ENCODE results near the gene EMSY. TPM values are rescaled to one million over a fixed set of nuclear protein-coding genes. Genes with fewer than 3 reads are reported as not detected.

The EMSY gene
- total RNA-seq, 1 donor from 2014 or later: 27.4 TPM

GRCh38 chr11:76459299-76459698 lies 14.5 kb downstream of the EMSY start:
- no peak for DNase-seq

GRCh38 chr11:76459846-76460245 lies 15.0 kb downstream of the EMSY start:
- DNase-seq: no peak

- no peak for DNase-seq
These were observed 17.5 kb downstream of the EMSY start for GRCh38 chr11:76462317-76462716.

GRCh38 chr11:76465701-76466100 lies 20.9 kb downstream of the EMSY start:
- no peak for DNase-seq

GRCh38 chr11:76466666-76467065 lies 21.8 kb downstream of the EMSY start:
- DNase-seq: no peak

- DNase-seq: no peak
These were observed 24.3 kb downstream of the EMSY start for GRCh38 chr11:76469141-76469540.

- no peak for DNase-seq
These were observed 26.6 kb downstream of the EMSY start for GRCh38 chr11:76471382-76471781.

- DNase-seq: no peak
These were observed 35.4 kb downstream of the EMSY start for GRCh38 chr11:76480241-76480640.

- no peak for DNase-seq
These were observed 46.8 kb downstream of the EMSY start for GRCh38 chr11:76491644-76492043.

GRCh38 chr11:76493040-76493439 lies 48.2 kb downstream of the EMSY start:
- no peak for DNase-seq

GRCh38 chr11:76493626-76494539 lies 49.1 kb downstream of the EMSY start:
- DNase-seq: no peak

- DNase-seq: no peak
These were observed 50.2 kb downstream of the EMSY start for GRCh38 chr11:76495019-76495418.

- no peak for DNase-seq
These were observed 51.4 kb downstream of the EMSY start for GRCh38 chr11:76496174-76496573.

- no peak for DNase-seq
These were observed 56.8 kb downstream of the EMSY start for GRCh38 chr11:76501526-76502202.

- DNase-seq: no peak
These were observed 62.0 kb downstream of the EMSY start for GRCh38 chr11:76506833-76507232.

- DNase-seq: no peak
These were observed 65.5 kb downstream of the EMSY start for GRCh38 chr11:76510060-76511047.

- DNase-seq: no peak
These were observed 68.2 kb downstream of the EMSY start for GRCh38 chr11:76512851-76513653.

- no peak for DNase-seq
These were observed 68.8 kb downstream of the EMSY start for GRCh38 chr11:76513654-76514034.

GRCh38 chr11:76515494-76515893 lies 70.7 kb downstream of the EMSY start:
- DNase-seq: no peak

- DNase-seq: no peak
These were observed 78.3 kb downstream of the EMSY start for GRCh38 chr11:76523147-76523546.

GRCh38 chr11:76523786-76524436 lies 79.1 kb downstream of the EMSY start:
- DNase-seq: no peak
